OCI-LY7 (cell line): Measurements from ENCODE around the gene NAA38. TPM values are rescaled to one million over a fixed set of nuclear protein-coding genes. Genes with fewer than 3 reads are reported as not detected.
A peak's percentile ranks its signal among the peaks of the same experiment; 100 is the strongest.

ENCODE experiments used
- BruUV-seq: library from RNA; stranded (reverse); fragments of 400-500 nt; replicated peaks from 2 replicates; lab custom pipeline; 2021; lab: Mats Ljungman, UMichigan
- CTCF ChIA-PET: fragments of 300-600 bp; sonication (Branson Sonifier 250); formaldehyde crosslinking; loops from one replicate; lab custom pipeline; 2022; ENCODE audit warnings: antibody characterized with exemption; ENCODE audit not compliant: unreplicated experiment; lab: Charles Lee
- POLR2A ChIA-PET: fragments of 300-600 bp; sonication (Branson Sonifier 250); formaldehyde crosslinking; loops from one replicate; lab custom pipeline; 2022; ENCODE audit warnings: antibody characterized with exemption; lab: Charles Lee
- DNase-seq: peaks from one replicate; pipeline ENCODE4 v3.0.0-alpha.2; 2015; ENCODE audit warnings: low spot score
- H2AFZ ChIP-seq: fragments of 200-600 bp; sonication (generic), shearing (Covaris generic); 2 replicates; pipeline ENCODE4 v1.6.1; 2014; ENCODE audit warnings: mild to moderate bottlenecking, antibody characterized with exemption, low read length, moderate library complexity
- H3K27ac ChIP-seq: fragments of 200-600 bp; sonication (generic); 2 replicates; pipeline ENCODE4 v1.5.1; 2014; ENCODE audit warnings: mixed run types, low read depth, mild to moderate bottlenecking, moderate library complexity, low read length, inconsistent platforms; ENCODE audit not compliant: poor library complexity, severe bottlenecking
- H3K36me3 ChIP-seq: fragments of 200-600 bp; sonication (generic); 2 replicates; pipeline ENCODE4 v1.6.1; 2014; ENCODE audit warnings: mild to moderate bottlenecking, antibody characterized with exemption, low read length, moderate library complexity, mixed read lengths; ENCODE audit not compliant: insufficient read depth
- H3K4me1 ChIP-seq: fragments of 200-600 bp; sonication (generic); 2 replicates; pipeline ENCODE4 v1.5.1; 2014; ENCODE audit warnings: mild to moderate bottlenecking, low read length; ENCODE audit not compliant: insufficient read depth, poor library complexity, severe bottlenecking
- H3K4me2 ChIP-seq: fragments of 200-600 bp; sonication (generic); 2 replicates; pipeline ENCODE4 v1.6.1; 2014; ENCODE audit warnings: mild to moderate bottlenecking, low read length
- H3K4me3 ChIP-seq: fragments of 200-600 bp; sonication (generic); 2 replicates; pipeline ENCODE4 v1.5.1; 2014; ENCODE audit warnings: mild to moderate bottlenecking, low read depth, low read length; ENCODE audit not compliant: poor library complexity, severe bottlenecking
- H3K79me2 ChIP-seq: fragments of 200-600 bp; sonication (generic); 2 replicates; pipeline ENCODE4 v1.6.1; 2016; ENCODE audit warnings: low read depth, mild to moderate bottlenecking, low read length, moderate library complexity, mixed read lengths; ENCODE audit not compliant: insufficient read depth
- H3K9me2 ChIP-seq: fragments of 200-600 bp; sonication (generic); 2 replicates; pipeline ENCODE4 v1.6.1; 2016; ENCODE audit warnings: mild to moderate bottlenecking, low read length, mixed read lengths; ENCODE audit not compliant: insufficient read depth
- H3K9me3 ChIP-seq: fragments of 200-600 bp; sonication (generic); 2 replicates; pipeline ENCODE4 v1.6.1; 2014; ENCODE audit warnings: mild to moderate bottlenecking, mixed run types, low read length, mixed read lengths
- H4K20me1 ChIP-seq: fragments of 200-600 bp; sonication (generic); 2 replicates; pipeline ENCODE4 v1.6.1; 2014; ENCODE audit warnings: mild to moderate bottlenecking, antibody characterized with exemption, low read length, moderate library complexity, mixed read lengths; ENCODE audit not compliant: insufficient read depth
- CTCF ChIP-seq: fragments of 200-600 bp; sonication (generic); conservative IDR thresholded peaks from 2 replicates; pipeline ENCODE4 v1.5.1; 2014; ENCODE audit warnings: mild to moderate bottlenecking, antibody characterized with exemption, low read length, moderate library complexity, mixed read lengths
- EZH2phosphoT487 ChIP-seq: fragments of 200-600 bp; sonication (generic); IDR thresholded peaks from 2 replicates; pipeline ENCODE4 v1.6.1; 2018; ENCODE audit warnings: low read depth, borderline replicate concordance, mild to moderate bottlenecking, mixed run types, antibody characterized with exemption, low read length, moderate library complexity, mixed read lengths
- intact Hi-C: fragments of 100-400 bp; cut with micrococcal nuclease; formaldehyde crosslinking; loops from one replicate; pipeline ENCODE4 v1.10.0; 2022; ENCODE audit not compliant: unreplicated experiment
- total RNA-seq, 2 experiments: library from RNA; depleted of rRNA in 1 of 2; stranded (reverse); fragments of >200 nt in 1 of 2; shearing (Covaris generic) in 1 of 2; gene quantifications; 2 replicates each; pipeline ENCODE4 v1.2.3, GENCODE V29; 2014 to 2022

The NAA38 gene
- total RNA-seq, 2 experiments from 2014 or later, result 149 to 168 TPM

- intact Hi-C loops, result no loop called here
Observed at GRCh38 chr17:7897773-7898172, 40.4 kb upstream of the NAA38 start.

GRCh38 chr17:7897090-7897489, 39.7 kb upstream of the NAA38 start:
- no TSS peak for BruUV-seq
- Histone ChIP-seq H2AFZ (no peak overlapping the region), H3K4me3 (no peak overlapping the region), H3K36me3 (peaks cover 89% of the 10 kb centered on the region), H3K9me3 (no peaks in the 10 kb centered on the region), H3K4me1 (no peaks in the 10 kb centered on the region), H3K4me2 (no peak overlapping the region), H3K79me2 (no peaks in the 10 kb centered on the region), H3K27ac (no peak overlapping the region), H4K20me1 (no peaks in the 10 kb centered on the region), H3K9me2 (no peaks in the 10 kb centered on the region)
- TF ChIP-seq CTCF, result no peak
- TF ChIP-seq EZH2phosphoT487, result no peak
- intact Hi-C loops, result no loop called here
- ChIA-PET CTCF (no interaction called here), POLR2A (interaction anchor here (1.6 kb wide), 1 partner anchor 35 kb away, joined by 6 read pairs; the partner anchor contains the start of genes CNTROB and TRAPPC1)
- DNase-seq, result no peak

More at GRCh38 chr17:7897773-7898172, 40.4 kb upstream of the NAA38 start:
- Histone ChIP-seq H2AFZ (no peak overlapping the region), H4K20me1 (no peaks in the 10 kb centered on the region), H3K9me2 (no peaks in the 10 kb centered on the region), H3K79me2 (no peaks in the 10 kb centered on the region), H3K4me3 (no peak overlapping the region), H3K4me1 (no peaks in the 10 kb centered on the region), H3K36me3 (peaks cover 93% of the 10 kb centered on the region), H3K4me2 (no peak overlapping the region), H3K27ac (no peak overlapping the region), H3K9me3 (no peaks in the 10 kb centered on the region)
- CTCF ChIA-PET, result no interaction called here
- TF ChIP-seq CTCF (peak; percentile 58), EZH2phosphoT487 (no peak)
- no peak for DNase-seq
- POLR2A ChIA-PET, result interaction anchor here (1.6 kb wide), 1 partner anchor 34 kb away, joined by 6 read pairs; the partner anchor contains the start of genes CNTROB and TRAPPC1
- no TSS peak for BruUV-seq

- BruUV-seq, result no TSS peak
- intact Hi-C loops, result no loop called here
Observed at GRCh38 chr17:7894866-7895265, 37.5 kb upstream of the NAA38 start.

More at GRCh38 chr17:7894866-7895265, 37.5 kb upstream of the NAA38 start:
- no peak for TF ChIP-seq EZH2phosphoT487
- TF ChIP-seq CTCF, result no peak
- DNase-seq, result no peak
- Histone ChIP-seq H3K79me2 (no peaks in the 10 kb centered on the region), H3K36me3 (peaks cover 88% of the 10 kb centered on the region), H2AFZ (no peak overlapping the region), H3K27ac (no peak overlapping the region), H3K9me2 (no peaks in the 10 kb centered on the region), H3K4me3 (no peak overlapping the region), H3K9me3 (no peaks in the 10 kb centered on the region), H4K20me1 (no peaks in the 10 kb centered on the region), H3K4me2 (no peak overlapping the region), H3K4me1 (no peaks in the 10 kb centered on the region)
- POLR2A ChIA-PET, result no interaction called here
- CTCF ChIA-PET, result no interaction called here
